K562 treated with DMSO at 1 percent for 4 hours (cell line): ENCODE measurements around the gene TMEM106B. TPM values are rescaled to one million over a fixed set of nuclear protein-coding genes. Genes with fewer than 3 reads are reported as not detected.

Experiments
- total RNA-seq: library from RNA; unstranded; fragments of 300-600 nt; gene quantifications from 2 replicates; pipeline ENCODE4 v1.2.3, GENCODE V29; 2022; ENCODE audit not compliant: insufficient read depth

TMEM106B gene
- total RNA-seq: 10.9 and 13.9 TPM in 2 replicates

DNA sequence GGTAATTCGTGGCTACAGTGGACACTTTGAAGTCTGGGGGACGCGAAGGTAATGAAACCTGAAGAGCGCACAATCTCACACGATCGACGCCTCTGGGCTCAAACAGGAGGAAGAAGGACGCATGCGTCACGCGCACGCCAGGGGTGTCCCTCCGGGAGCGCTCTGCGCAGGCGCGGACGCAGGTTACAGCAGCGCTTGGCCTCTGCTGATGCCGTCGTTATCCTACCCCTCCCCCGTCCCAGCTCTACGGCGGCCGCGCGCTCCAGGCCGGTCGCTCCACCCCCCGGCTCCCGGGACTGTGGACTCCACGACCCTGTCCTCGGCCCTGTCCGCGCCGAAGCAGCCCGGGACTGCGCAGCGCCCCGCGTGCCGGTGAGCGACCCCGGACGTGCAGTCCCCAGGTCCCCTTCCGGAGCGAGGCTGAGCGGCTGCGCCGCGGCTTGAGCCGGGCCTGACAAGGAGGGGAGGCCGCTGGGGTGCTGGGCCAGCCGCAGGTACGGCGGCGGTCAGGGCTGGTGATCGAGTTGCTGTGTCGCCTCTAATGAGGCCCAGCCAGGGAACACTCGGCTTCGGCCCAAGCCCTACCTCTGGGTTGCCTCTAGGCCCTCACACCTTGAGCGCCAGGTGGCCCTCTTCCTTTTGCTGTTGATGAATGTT, at the start of gene TMEM106B:
Gene TMEM106B, plus strand, starts transcription at position 241 of the 657 bp plus-strand sequence. CDS start 3,517 bp downstream, outside the sequence.

Other genes starting within 250 kb of the TMEM106B start
- 18.3 and 24.7 TPM in 2 replicates for gene VWDE, start 192.6 kb downstream of the TMEM106B start, total RNA-seq